ENCODE data around the gene ANKRD11.

The ANKRD11 gene

DNA sequence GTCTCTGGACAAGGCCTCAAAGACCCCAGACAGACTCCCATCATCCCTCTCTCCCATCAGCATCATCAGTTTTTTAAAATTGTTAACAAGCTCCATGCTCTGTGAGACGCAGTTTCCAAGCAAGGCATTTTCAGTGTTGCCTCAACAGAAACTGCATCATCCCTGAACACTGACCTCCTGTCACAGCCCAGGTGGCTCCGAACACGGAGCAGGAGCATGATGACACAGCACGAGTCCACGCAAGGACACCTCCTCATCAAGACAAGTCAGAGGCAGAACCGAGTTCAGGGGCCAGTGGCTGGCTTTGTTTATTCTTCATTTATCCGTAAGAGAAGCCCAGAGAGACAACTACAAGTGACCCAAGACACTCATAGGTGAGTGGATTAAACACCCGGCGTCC lies 91.4 kb downstream of the ANKRD11 start:
- DNase-seq (ENCODE audit: low spot score) = no peak
- Histone ChIP-seq H3K4ac (ENCODE audit: low read length) (no peak overlapping the region), H3K14ac (ENCODE audit: low read length) (no peak overlapping the region), H3K4me1 (ENCODE audit: control insufficient read depth in 2 of 2, insufficient read depth in 1 of 2, low read depth in 1 of 2, low read length in 2 of 2) (peaks cover 0 to 21% of the 10 kb centered on the region in 2 donors), H3K18ac (ENCODE audit: low read length) (no peak overlapping the region), H2AK5ac (ENCODE audit: low read depth, low read length) (no peak overlapping the region), H2BK120ac (ENCODE audit: low read depth, low read length) (no peak overlapping the region), H4K91ac (ENCODE audit: low read depth, low read length, poor library complexity) (no peak overlapping the region), H3K27me3 (ENCODE audit: control insufficient read depth in 3 of 3, insufficient read depth in 3 of 3, low read depth in 1 of 3, low read length in 3 of 3) (no peaks in the 10 kb centered on the region), H3K36me3 (replicated peaks in 1 of 2; ENCODE audit: control insufficient read depth in 2 of 2, insufficient read depth in 2 of 2, low read length in 2 of 2) (peaks cover 5 to 51% of the 10 kb centered on the region in 2 donors), H3K27ac (replicated peaks; ENCODE audit: low read length) (no peak overlapping the region), H3K9ac (ENCODE audit: low read depth, low read length, poor library complexity) (no peak overlapping the region), H3K4me3 (ENCODE audit: low read length in 2 of 2) (no peak overlapping the region), H2BK5ac (ENCODE audit: low read length) (no peak overlapping the region), H2BK12ac (ENCODE audit: low read length) (no peak overlapping the region), H4K8ac (ENCODE audit: low read depth, low read length) (no peak overlapping the region), H3K9me3 (replicated peaks in 1 of 2; ENCODE audit: control insufficient read depth in 2 of 2, insufficient read depth in 1 of 2, low read depth in 1 of 2, low read length in 2 of 2) (no peaks in the 10 kb centered on the region), H3K23ac (ENCODE audit: low read depth, low read length, poor library complexity) (no peak overlapping the region), H2BK15ac (ENCODE audit: low read length) (no peak overlapping the region), H3K79me1 (ENCODE audit: low read depth, low read length) (peaks cover 18% of the 10 kb centered on the region), H2AFZ (ENCODE audit: low read length) (no peak overlapping the region), H3K4me2 (ENCODE audit: insufficient read depth, low read length, poor library complexity, severe bottlenecking) (no peak overlapping the region)
- WGBS, 2 donors (ENCODE audit: extremely low coverage in 2 of 2, insufficient read length in 2 of 2, insufficient replicate concordance in 1 of 2) = no CpG with 5 or more reads among the region's 9 CpGs

DNA sequence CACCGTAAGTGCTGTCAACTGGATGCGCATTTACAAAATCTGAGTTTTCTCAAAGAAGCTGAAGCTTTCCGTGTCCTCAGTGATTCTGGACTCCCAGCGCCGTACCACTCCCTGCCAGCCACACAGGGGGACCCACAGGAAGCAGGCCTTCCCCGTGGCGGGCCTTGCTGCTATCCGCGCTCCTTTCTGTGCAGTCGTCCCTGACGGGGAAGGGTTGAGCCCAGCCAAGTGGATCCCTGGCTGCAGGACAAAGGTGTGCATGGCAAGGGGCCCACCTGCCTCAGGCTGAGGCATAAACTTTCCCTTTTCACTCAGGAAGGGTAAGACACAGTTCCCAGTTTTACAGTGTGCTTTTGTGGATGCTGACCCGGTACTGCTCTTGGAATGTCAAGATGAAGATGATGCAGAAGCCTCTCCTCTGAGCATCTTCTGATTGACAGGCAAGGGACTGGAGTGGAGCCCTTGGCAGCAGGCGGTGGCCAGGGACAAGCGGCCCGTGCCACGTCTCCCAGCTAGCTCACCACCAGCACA lies 93.0 kb downstream of the ANKRD11 start:
- H4K8ac ChIP-seq (ENCODE audit: low read depth, low read length) = no peak overlapping the region
- H3K4me3 ChIP-seq (ENCODE audit: low read length in 2 of 2) = peak overlapping the region in 1 of 2 donors; percentile 52
- H3K4me1 ChIP-seq (ENCODE audit: control insufficient read depth in 2 of 2, insufficient read depth in 1 of 2, low read depth in 1 of 2, low read length in 2 of 2) = peaks cover 0 to 15% of the 10 kb centered on the region in 2 donors
- H2BK12ac ChIP-seq (ENCODE audit: low read length) = no peak overlapping the region
- peaks cover 5 to 57% of the 10 kb centered on the region in 2 donors for H3K36me3 ChIP-seq (replicated peaks in 1 of 2; ENCODE audit: control insufficient read depth in 2 of 2, insufficient read depth in 2 of 2, low read length in 2 of 2)
- no peak for DNase-seq (ENCODE audit: low spot score)
- no peak overlapping the region for H2BK5ac ChIP-seq (ENCODE audit: low read length)
- no peak overlapping the region for H2AFZ ChIP-seq (ENCODE audit: low read length)
- H3K9ac ChIP-seq (ENCODE audit: low read depth, low read length, poor library complexity) = no peak overlapping the region
- no peak overlapping the region for H2AK5ac ChIP-seq (ENCODE audit: low read depth, low read length)
- H2BK15ac ChIP-seq (ENCODE audit: low read length) = no peak overlapping the region
- no peaks in the 10 kb centered on the region for H3K27me3 ChIP-seq (ENCODE audit: control insufficient read depth in 3 of 3, insufficient read depth in 3 of 3, low read depth in 1 of 3, low read length in 3 of 3)
- H3K23ac ChIP-seq (ENCODE audit: low read depth, low read length, poor library complexity) = no peak overlapping the region
- no peak overlapping the region for H4K91ac ChIP-seq (ENCODE audit: low read depth, low read length, poor library complexity)
- H3K27ac ChIP-seq (replicated peaks; ENCODE audit: low read length) = no peak overlapping the region
- H3K9me3 ChIP-seq (replicated peaks in 1 of 2; ENCODE audit: control insufficient read depth in 2 of 2, insufficient read depth in 1 of 2, low read depth in 1 of 2, low read length in 2 of 2) = peaks cover 0 to 2% of the 10 kb centered on the region in 2 donors
- H3K4ac ChIP-seq (ENCODE audit: low read length) = no peak overlapping the region
- no peak overlapping the region for H2BK120ac ChIP-seq (ENCODE audit: low read depth, low read length)
- WGBS, 2 donors (ENCODE audit: extremely low coverage in 2 of 2, insufficient read length in 2 of 2, insufficient replicate concordance in 1 of 2) = no CpG with 5 or more reads among the region's 16 CpGs
- no peak overlapping the region for H3K14ac ChIP-seq (ENCODE audit: low read length)
- peaks cover 21% of the 10 kb centered on the region for H3K79me1 ChIP-seq (ENCODE audit: low read depth, low read length)
- no peak overlapping the region for H3K4me2 ChIP-seq (ENCODE audit: insufficient read depth, low read length, poor library complexity, severe bottlenecking)
- H3K18ac ChIP-seq (ENCODE audit: low read length) = no peak overlapping the region

DNA sequence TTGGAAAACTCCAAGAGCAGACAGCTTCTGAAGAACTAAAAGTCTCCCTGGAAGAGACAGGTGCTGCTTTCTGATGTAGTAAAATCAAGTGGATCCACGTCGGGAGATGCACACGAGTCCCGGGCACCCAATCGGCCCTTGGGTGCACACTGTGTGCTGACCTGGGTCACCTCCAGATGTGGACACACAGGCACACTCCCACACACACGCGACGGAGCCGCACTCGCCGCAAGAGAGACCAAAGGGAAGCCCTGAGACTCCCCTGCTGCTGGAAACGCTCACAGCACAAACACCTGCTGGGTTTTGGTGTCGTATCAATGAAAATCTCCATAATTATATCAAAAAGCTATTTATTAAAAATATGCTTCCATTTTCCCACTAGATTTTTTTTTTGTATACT lies 94.2 kb downstream of the ANKRD11 start:
- H4K8ac ChIP-seq (ENCODE audit: low read depth, low read length) = no peak overlapping the region
- no peak overlapping the region for H2BK120ac ChIP-seq (ENCODE audit: low read depth, low read length)
- no peak overlapping the region for H3K23ac ChIP-seq (ENCODE audit: low read depth, low read length, poor library complexity)
- H3K4me1 ChIP-seq (ENCODE audit: control insufficient read depth in 2 of 2, insufficient read depth in 1 of 2, low read depth in 1 of 2, low read length in 2 of 2) = peaks cover 0 to 14% of the 10 kb centered on the region in 2 donors
- H4K91ac ChIP-seq (ENCODE audit: low read depth, low read length, poor library complexity) = no peak overlapping the region
- no peak overlapping the region for H2BK5ac ChIP-seq (ENCODE audit: low read length)
- no peak overlapping the region for H2BK12ac ChIP-seq (ENCODE audit: low read length)
- no peaks in the 10 kb centered on the region for H3K27me3 ChIP-seq (ENCODE audit: control insufficient read depth in 3 of 3, insufficient read depth in 3 of 3, low read depth in 1 of 3, low read length in 3 of 3)
- no peak overlapping the region for H3K4me3 ChIP-seq (ENCODE audit: low read length in 2 of 2)
- peaks cover 6 to 66% of the 10 kb centered on the region in 2 donors for H3K36me3 ChIP-seq (replicated peaks in 1 of 2; ENCODE audit: control insufficient read depth in 2 of 2, insufficient read depth in 2 of 2, low read length in 2 of 2)
- WGBS, 2 donors (ENCODE audit: extremely low coverage in 2 of 2, insufficient read length in 2 of 2, insufficient replicate concordance in 1 of 2) = no CpG with 5 or more reads among the region's 13 CpGs
- no peak overlapping the region for H3K9ac ChIP-seq (ENCODE audit: low read depth, low read length, poor library complexity)
- no peak overlapping the region for H3K14ac ChIP-seq (ENCODE audit: low read length)
- H2AK5ac ChIP-seq (ENCODE audit: low read depth, low read length) = no peak overlapping the region
- H2AFZ ChIP-seq (ENCODE audit: low read length) = no peak overlapping the region
- no peak for DNase-seq (ENCODE audit: low spot score)
- no peak overlapping the region for H3K4me2 ChIP-seq (ENCODE audit: insufficient read depth, low read length, poor library complexity, severe bottlenecking)
- H3K79me1 ChIP-seq (ENCODE audit: low read depth, low read length) = peaks cover 23% of the 10 kb centered on the region
- H3K18ac ChIP-seq (ENCODE audit: low read length) = peak overlapping the region; percentile 25
- H3K4ac ChIP-seq (ENCODE audit: low read length) = no peak overlapping the region
- no peak overlapping the region for H3K27ac ChIP-seq (replicated peaks; ENCODE audit: low read length)
- H3K9me3 ChIP-seq (replicated peaks in 1 of 2; ENCODE audit: control insufficient read depth in 2 of 2, insufficient read depth in 1 of 2, low read depth in 1 of 2, low read length in 2 of 2) = peaks cover 2 to 9% of the 10 kb centered on the region in 2 donors
- no peak overlapping the region for H2BK15ac ChIP-seq (ENCODE audit: low read length)

DNA sequence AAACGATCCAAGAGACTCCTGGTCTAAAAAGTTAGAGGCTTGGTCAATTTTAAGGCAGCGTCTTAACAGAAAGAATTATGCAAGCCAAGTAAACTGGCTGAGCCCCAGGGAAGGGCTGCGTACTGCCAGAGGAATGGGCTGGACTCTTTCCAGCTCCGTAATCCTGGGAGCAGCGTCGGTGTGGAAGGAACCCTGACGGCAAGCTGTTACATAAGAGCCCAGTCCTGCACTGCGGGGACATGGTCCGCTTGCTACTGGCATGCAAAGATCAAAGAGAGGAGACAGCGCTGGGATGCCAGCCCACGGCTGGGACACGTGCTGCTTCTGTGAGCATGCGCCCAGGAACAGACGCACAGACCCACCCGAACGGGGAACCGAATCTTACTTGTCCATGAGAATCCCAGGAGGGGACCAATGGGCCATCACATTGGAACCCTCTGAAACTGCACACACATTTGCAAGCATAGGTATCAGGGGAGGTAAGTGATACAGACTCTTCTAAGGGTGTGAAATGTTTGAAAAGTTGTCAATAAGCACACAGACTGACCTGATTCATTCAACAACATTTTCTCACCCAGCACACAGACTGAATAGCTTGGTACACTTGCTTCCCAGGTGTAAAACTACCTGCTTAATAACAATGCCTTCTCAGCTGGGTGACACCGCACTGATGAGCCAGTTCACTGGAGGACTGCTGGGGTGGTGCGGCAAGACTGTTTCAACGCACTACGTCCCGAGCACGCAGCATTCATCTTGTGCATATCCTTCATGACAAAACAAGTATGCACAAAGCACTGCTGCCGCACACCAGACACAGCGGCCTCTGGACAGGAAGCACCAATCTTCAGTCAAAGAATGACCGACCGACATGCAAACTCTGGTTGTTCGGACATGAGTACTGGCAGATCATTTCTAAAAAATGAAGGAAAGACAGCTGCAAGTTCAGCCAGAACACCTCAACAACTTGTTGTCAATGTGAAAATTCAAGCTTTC lies 94.9 kb downstream of the ANKRD11 start:
- Histone ChIP-seq H4K91ac (ENCODE audit: low read depth, low read length, poor library complexity) (no peak overlapping the region), H3K4me2 (ENCODE audit: insufficient read depth, low read length, poor library complexity, severe bottlenecking) (no peak overlapping the region), H2AFZ (ENCODE audit: low read length) (no peak overlapping the region), H2BK5ac (ENCODE audit: low read length) (no peak overlapping the region), H3K27me3 (ENCODE audit: control insufficient read depth in 3 of 3, insufficient read depth in 3 of 3, low read depth in 1 of 3, low read length in 3 of 3) (no peaks in the 10 kb centered on the region), H3K4me3 (ENCODE audit: low read length in 2 of 2) (no peak overlapping the region), H3K79me1 (ENCODE audit: low read depth, low read length) (peaks cover 21% of the 10 kb centered on the region), H3K18ac (ENCODE audit: low read length) (no peak overlapping the region), H3K9me3 (replicated peaks in 1 of 2; ENCODE audit: control insufficient read depth in 2 of 2, insufficient read depth in 1 of 2, low read depth in 1 of 2, low read length in 2 of 2) (peaks cover 4 to 13% of the 10 kb centered on the region in 2 donors), H3K4me1 (ENCODE audit: control insufficient read depth in 2 of 2, insufficient read depth in 1 of 2, low read depth in 1 of 2, low read length in 2 of 2) (peaks cover 0 to 14% of the 10 kb centered on the region in 2 donors), H2AK5ac (ENCODE audit: low read depth, low read length) (no peak overlapping the region), H4K8ac (ENCODE audit: low read depth, low read length) (no peak overlapping the region), H3K9ac (ENCODE audit: low read depth, low read length, poor library complexity) (no peak overlapping the region), H2BK12ac (ENCODE audit: low read length) (no peak overlapping the region), H2BK15ac (ENCODE audit: low read length) (no peak overlapping the region), H3K23ac (ENCODE audit: low read depth, low read length, poor library complexity) (peak overlapping the region; percentile 68), H3K36me3 (replicated peaks in 1 of 2; ENCODE audit: control insufficient read depth in 2 of 2, insufficient read depth in 2 of 2, low read length in 2 of 2) (peaks cover 9 to 70% of the 10 kb centered on the region in 2 donors), H3K4ac (ENCODE audit: low read length) (no peak overlapping the region), H2BK120ac (ENCODE audit: low read depth, low read length) (no peak overlapping the region), H3K14ac (ENCODE audit: low read length) (no peak overlapping the region), H3K27ac (replicated peaks; ENCODE audit: low read length) (no peak overlapping the region)
- DNase-seq (ENCODE audit: low spot score) = no peak
- no CpG with 5 or more reads among the region's 28 CpGs for WGBS, 2 donors (ENCODE audit: extremely low coverage in 2 of 2, insufficient read length in 2 of 2, insufficient replicate concordance in 1 of 2)
